HG03103 (cell line): ENCODE results near the gene EFCC1.

Experiments used
- ATAC-seq: cut with Tn5 transposase; IDR thresholded peaks from one replicate; pipeline ENCODE4 v1.9.1; 2021; ENCODE audit warnings: low read depth; ENCODE audit not compliant: unreplicated experiment

EFCC1 gene

GRCh38 chr3:128994173-128994512 lies 7.0 kb upstream of the EFCC1 start:
- ATAC-seq, result no peak

GRCh38 chr3:128994581-128995546 lies 6.2 kb upstream of the EFCC1 start:
- ATAC-seq, result no peak

- ATAC-seq, result no peak
Observed at GRCh38 chr3:128995737-128996136, 5.4 kb upstream of the EFCC1 start.

- no peak for ATAC-seq
Observed at GRCh38 chr3:128996200-128996599, 4.9 kb upstream of the EFCC1 start.

GRCh38 chr3:128996726-128997125 lies 4.4 kb upstream of the EFCC1 start:
- no peak for ATAC-seq

- no peak for ATAC-seq
Observed at GRCh38 chr3:128997486-128998133, 3.5 kb upstream of the EFCC1 start.

GRCh38 chr3:128998561-128998960 lies 2.5 kb upstream of the EFCC1 start:
- no peak for ATAC-seq

GRCh38 chr3:128999102-128999501 lies 2.0 kb upstream of the EFCC1 start:
- ATAC-seq, result no peak

- ATAC-seq, result no peak
Observed at GRCh38 chr3:129000742-129001100, 383 bp upstream of the EFCC1 start.

- no peak for ATAC-seq
Observed at GRCh38 chr3:129001806-129002572, 885 bp downstream of the EFCC1 start.

- no peak for ATAC-seq
Observed at GRCh38 chr3:129002573-129003569, 1.8 kb downstream of the EFCC1 start.

- no peak for ATAC-seq
Observed at GRCh38 chr3:129003578-129004112, 2.5 kb downstream of the EFCC1 start.

GRCh38 chr3:129004639-129005295 lies 3.7 kb downstream of the EFCC1 start:
- ATAC-seq, result no peak

GRCh38 chr3:129005526-129006303 lies 4.6 kb downstream of the EFCC1 start:
- no peak for ATAC-seq

GRCh38 chr3:129006864-129007263 lies 5.8 kb downstream of the EFCC1 start:
- ATAC-seq, result no peak

GRCh38 chr3:129007792-129008191 lies 6.7 kb downstream of the EFCC1 start:
- ATAC-seq, result no peak

- ATAC-seq, result no peak
Observed at GRCh38 chr3:129009266-129009665, 8.2 kb downstream of the EFCC1 start.

- no peak for ATAC-seq
Observed at GRCh38 chr3:129010310-129010956, 9.3 kb downstream of the EFCC1 start.
